SK-N-MC (cell line): ENCODE data around the gene SLC25A1.

Source experiments
- EZH2 ChIP-seq: fragments of 200-600 bp; sonication (generic); IDR thresholded peaks from one replicate; pipeline ENCODE4 v1.6.1; 2017; ENCODE audit warnings: antibody characterized with exemption
- POLR2AphosphoS5 ChIP-seq: IDR thresholded peaks from 2 replicates; pipeline ENCODE4 v1.6.1; 2012; ENCODE audit warnings: mild to moderate bottlenecking, low read depth, low read length, borderline replicate concordance

DNA sequence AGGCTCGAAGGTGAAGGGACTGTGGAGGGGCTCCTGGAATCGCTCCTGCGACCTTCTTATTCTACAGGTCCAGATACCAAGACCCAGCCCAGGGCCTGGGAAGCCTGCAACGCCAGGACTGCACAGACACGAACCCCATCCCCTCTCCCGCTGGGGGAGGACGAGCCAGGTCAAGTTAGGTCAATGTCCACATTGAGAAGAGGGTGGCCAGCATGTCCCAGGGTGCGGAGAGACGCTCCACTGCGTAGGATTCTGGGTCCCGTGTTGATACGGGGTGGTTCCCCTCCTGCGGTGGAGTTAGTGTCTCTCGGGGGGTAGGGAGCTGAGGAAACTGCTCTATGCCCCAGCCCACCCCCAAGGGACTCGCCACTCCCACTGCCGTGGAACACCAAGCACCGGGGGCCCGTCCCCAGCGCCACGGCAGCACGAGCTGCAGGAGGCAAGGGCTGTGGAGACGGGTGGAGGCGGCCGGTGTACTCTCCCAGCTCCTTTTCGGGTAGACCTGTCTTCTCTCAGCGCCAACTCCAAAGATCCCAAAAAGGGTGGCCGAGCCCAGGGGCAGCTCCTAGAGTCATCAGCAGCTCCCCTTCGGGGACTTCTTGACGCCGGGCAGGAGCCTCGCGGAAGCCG is 30.0 kb downstream of the SLC25A1 start:
- TF ChIP-seq POLR2AphosphoS5 (no peak), EZH2 (no peak)
